Activated CD8-positive, alpha-beta memory T cell treated with anti-CD3 and anti-CD28 coated beads for 24 hours (primary cell): ENCODE measurements around the gene CEBPZ.
A peak's percentile ranks its signal among the peaks of the same experiment; 100 is the strongest.
"Not testable (repeated sequence)": the region's sequence is repeated elsewhere in the genome, so short reads cannot be mapped to it uniquely, and the experiment has no call there.

Source experiments
- DNase-seq: peaks from one replicate; pipeline ENCODE4 v3.0.0-alpha.2; 2020

The CEBPZ gene

GRCh38 chr2:37219046-37219445 is 12.3 kb downstream of the CEBPZ start:
- DNase-seq: no peak

DNA sequence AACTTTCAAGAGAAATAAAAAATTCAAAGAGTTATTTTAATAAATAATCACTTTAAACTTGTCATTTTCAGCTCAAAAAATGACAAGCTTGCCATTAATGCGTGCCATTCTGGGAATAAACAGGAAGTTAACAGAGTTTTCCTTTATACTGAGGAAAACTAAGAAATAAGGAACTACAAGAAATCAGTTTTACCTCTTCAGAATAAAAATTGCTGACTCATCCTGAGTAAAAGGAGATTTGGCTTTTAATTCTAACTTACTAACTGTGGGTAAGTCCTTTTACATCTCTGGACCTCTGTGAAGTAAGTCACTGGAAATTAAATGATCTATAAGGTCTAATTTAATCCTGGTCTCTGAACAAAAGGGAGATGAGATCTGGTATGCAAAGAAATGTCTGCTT is 16.1 kb downstream of the CEBPZ start:
- DNase-seq: no peak

DNA sequence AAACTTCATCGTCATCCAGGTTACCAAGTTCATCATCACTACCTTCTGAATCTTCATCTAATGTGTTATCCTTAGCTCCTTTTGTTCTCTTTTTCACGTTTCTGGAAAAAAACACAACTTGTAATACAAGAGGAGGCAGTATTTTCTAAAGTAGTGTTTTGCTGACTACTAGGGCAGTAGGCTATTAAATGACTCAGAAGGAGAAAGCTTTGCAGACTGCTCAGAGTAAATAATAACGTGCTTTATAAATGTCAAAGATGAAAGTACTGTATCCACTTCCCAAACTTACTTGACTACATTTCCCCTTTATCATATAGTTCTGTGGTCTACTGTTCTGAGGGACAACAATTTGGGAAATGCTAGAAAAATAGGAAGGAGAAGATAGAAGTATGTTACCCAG is 19.5 kb downstream of the CEBPZ start:
- no peak for DNase-seq

GRCh38 chr2:37211212-37211611 is 20.2 kb downstream of the CEBPZ start:
- no peak for DNase-seq

DNA sequence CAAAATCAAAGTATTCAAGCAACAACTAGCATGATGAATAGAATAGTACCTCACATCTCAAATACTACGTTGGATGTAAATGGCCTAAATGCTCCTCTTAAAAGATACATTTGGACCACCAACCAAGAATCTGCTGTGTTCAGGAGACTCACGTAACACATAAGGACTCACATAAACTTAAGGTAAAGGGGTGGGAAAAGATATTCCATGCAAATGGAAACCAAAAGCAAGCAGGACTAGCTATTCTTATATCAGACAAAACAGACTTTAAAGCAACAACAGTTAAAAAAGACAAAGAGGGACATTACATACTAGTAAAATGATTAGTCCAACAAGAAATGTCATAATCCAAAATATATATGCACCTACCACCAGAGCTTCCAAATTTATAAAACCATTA is 24.6 kb downstream of the CEBPZ start:
- not testable (repeated sequence) for DNase-seq

DNA sequence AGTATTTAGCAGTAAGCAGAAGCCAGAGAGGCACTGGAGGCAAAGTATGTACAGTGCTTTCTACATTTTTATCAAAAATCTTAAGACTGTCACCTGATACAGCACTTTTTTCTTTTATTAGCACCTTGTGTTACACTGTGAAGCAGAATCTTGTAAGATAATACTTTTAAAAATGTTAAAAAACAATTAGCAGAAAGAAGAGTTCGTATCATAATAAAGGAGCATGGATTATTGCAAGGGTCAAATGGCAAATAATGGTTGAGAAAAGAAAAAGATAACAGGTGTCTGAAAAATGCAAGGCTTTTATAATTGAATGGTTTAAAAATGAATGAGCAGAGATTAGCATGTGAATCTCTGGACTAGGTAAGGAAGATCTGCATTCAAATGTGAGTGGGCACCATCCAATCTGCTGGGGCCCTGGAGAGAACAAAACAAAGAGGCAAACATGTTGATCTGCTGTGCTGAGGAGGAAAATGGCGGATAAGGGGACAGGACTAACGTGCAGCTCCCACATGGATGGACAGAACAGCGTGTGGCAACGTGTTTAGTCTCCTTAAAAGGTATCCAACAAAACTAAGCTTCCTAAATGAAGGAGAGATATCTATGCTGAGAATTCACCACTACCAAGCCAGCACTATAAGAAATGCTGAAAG is 25.6 kb downstream of the CEBPZ start:
- DNase-seq: no peak

DNA sequence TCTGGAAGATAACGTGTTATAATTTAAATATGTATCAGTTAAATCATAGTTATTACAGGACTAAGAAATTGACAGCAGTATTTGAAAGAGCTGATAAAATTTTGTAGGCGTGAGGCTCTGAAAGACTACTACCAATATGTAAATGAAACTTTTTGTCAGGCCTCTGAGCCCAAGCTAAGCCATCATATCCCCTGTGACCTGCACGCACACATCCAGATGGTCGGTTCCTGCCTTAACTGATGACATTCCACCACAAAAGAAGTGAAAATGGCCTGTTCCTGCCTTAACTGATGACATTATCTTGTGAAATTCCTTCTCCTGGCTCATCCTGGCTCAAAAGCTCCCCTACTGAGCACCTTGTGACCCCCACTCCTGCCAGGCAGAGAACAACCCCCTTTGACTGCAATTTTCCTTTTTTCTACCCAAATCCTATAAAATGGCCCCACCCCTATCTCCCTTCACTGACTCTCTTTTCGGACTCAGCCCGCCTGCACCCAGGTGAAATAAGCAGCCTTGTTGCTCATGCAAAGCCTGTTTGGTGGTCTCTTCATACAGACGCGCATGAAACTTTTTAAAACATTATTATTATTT is 26.2 kb downstream of the CEBPZ start:
- not testable (repeated sequence) for DNase-seq

DNA sequence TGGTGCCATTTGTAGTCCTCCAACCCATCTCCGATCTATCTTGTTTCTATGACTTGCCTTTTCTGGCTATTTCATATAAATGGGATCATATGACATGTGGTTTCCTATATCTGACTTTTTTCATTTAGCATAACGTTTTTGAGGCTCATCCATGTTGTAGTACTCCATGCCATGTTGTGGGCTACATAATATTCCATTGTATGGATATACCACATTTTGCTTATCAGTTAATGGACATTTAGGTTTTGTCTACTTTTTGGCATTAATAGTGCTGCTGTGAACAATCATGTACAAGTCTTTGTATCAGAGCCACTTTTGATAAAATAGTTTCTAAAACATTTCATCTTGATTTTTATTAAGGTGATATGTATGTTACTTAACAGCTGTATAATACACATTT is 27.7 kb downstream of the CEBPZ start:
- no peak for DNase-seq

GRCh38 chr2:37201766-37202165 is 29.6 kb downstream of the CEBPZ start:
- DNase-seq: no peak

- DNase-seq: no peak
These were observed 30.2 kb downstream of the CEBPZ start for GRCh38 chr2:37201208-37201607.

- DNase-seq: no peak
These were observed 32.7 kb downstream of the CEBPZ start for GRCh38 chr2:37198681-37199065.

DNA sequence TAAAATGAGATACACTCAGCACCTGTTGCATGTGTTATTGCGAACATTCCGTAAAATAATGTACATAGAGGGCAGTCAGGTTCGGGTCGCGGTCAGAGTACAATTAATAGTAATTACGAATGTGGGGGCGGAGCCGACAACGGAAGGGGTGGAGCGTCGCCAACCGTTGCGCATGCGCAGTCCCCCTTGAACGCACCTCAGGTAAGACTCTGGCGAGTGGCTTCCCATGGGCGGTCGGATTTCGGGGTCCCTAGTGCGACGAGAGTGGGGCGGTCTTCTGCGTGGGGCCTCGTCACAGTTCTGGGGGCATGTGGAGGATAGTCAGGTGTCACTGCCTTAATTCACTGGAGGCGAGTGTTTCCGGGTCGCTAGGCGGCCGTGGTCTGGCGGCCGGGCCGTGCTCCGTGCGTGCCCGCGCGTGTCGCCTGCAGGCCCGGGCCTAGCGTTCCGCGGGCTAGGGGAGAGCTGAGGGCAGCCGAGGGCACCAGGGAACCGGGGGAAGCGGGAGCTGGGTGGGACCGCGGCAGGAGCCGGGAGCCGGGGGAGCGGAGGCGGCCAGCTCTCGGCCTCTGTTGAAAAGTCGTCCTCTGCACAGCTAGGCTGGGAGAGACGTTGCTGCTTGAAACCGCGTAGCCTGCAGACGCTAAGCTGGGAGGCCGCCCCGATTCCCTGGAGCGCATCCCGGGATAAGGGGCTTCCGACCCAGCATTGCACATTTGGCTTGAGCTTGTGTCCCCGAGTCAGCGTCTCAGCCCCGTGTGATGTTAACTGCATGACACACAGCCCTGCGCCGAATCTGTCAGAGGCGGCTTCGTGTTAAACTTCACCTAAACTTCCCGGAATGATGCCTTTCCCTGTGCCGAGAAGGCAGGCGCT is 34.8 kb downstream of the CEBPZ start, which contains the start of gene CEBPZOS:
Gene CEBPZOS (plus strand): TSS at position 177 of the 876 bp plus-strand sequence. CDS start 3,209 bp downstream, outside the sequence.
- DNase-seq: peak; percentile 98

- DNase-seq: not testable (repeated sequence)
These were observed 35.5 kb downstream of the CEBPZ start for GRCh38 chr2:37195862-37196319.

- no peak for DNase-seq
These were observed 38.8 kb downstream of the CEBPZ start for GRCh38 chr2:37192551-37192950.

GRCh38 chr2:37191747-37192146 is 39.6 kb downstream of the CEBPZ start:
- no peak for DNase-seq

- no peak for DNase-seq
These were observed 40.1 kb downstream of the CEBPZ start for GRCh38 chr2:37191253-37191652.

DNA sequence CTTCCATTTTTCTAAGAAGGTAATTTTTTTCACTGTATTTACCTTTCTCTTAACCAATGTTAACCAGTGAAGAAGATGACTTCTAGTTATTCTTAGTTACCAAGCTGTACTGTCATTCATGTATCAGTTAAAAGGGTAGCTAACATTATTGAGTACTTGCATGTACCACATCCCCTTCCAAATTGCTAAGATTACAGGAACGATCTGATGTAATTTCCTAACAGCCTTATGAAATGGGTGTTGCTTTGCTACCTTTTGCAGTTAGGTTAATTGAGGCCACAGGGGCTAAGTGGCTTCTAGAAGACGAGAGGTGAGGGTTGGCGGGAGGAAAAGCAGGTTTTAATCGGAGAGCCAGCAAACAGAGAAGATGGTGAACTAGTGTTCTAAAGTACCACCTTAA is 41.1 kb downstream of the CEBPZ start:
- DNase-seq: no peak

- DNase-seq: no peak
These were observed 41.8 kb downstream of the CEBPZ start for GRCh38 chr2:37189452-37190153.

DNA sequence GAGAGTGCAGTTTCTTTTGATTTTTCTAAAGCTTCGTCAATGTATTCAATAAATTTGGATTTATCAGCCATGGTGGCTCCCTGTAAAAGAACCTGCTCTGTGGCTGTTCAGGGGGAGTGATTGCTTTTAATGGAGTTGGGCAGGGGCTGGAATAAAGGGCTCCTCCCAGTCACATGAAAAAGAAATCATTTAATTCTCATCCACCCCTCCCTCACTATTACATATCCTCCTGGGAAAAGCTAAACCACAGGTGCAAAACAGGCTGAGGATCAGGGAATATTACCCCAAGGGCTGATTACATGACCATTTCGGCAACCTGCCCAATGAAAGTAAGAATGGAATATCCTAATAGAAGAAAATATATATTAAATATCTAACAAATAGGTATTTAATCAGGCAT is 42.8 kb downstream of the CEBPZ start, which contains the start of gene SULT6B1:
Gene SULT6B1 (minus strand): TSS at position 101 of the 400 bp plus-strand sequence. CDS start 30 bp downstream, at position 71.
- DNase-seq: no peak

DNA sequence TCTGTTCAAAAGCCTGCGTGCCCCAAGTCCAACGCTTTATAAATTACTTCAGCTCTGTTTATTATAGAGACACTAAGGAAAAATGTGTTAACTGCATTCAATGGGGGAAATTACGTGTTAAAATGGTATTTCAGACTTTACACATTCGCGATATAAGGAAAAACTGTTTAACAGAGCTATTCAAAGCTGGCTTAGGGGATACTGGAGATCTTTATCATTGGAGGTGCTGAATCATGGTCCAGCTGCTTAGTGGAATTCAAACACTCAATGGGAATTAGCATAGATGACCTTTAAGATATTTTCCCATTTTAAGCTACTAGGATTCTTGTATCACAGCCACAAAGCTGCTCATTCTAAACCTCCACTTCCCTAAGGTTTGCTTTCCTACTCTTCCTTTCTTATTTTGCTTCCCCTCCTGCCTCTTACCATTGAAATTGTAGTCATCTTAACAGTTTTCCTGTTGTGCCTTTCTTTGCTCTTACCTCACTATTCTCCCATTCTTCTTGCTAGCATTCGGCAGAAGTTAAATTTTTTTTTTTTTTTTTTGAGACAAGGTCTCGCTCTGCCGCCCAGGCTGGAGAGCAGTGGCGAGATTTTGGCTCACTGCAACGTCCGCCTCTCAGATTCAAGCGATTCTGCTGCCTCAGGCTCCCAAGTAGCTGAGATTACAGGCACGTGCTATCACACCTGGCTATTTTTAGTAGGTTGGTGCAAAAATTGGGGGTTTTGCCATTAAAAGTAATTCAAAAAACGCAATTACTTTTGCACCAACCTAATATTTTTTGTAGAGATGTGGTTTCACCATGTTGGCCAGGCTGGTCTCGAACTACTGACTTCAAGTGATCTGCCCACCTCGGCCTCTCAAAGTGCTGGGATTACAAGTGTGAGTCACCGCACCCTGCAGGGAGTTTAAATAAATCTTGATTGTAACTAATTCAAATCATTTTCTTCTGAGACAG is 49.4 kb downstream of the CEBPZ start:
- no peak for DNase-seq

- DNase-seq: no peak
These were observed 50.8 kb downstream of the CEBPZ start for GRCh38 chr2:37180640-37181039.
